ENCODE measurements around the gene MAST4.

The MAST4 gene

GRCh38 chr5:66558560-66558959 lies 37.6 kb upstream of the MAST4 start:
- no peak overlapping the region for H3K4me3 ChIP-seq (ENCODE audit: low read depth, low read length)
- no peak for TF ChIP-seq CTCF (IDR thresholded peaks at IDR 0.05; ENCODE audit: low read depth, low read length)

- no peak for TF ChIP-seq CTCF (IDR thresholded peaks at IDR 0.05; ENCODE audit: low read depth, low read length)
These were observed 35.8 kb upstream of the MAST4 start for GRCh38 chr5:66560371-66560770.

GRCh38 chr5:66561256-66561990 lies 34.8 kb upstream of the MAST4 start:
- no peak for TF ChIP-seq CTCF (IDR thresholded peaks at IDR 0.05; ENCODE audit: low read depth, low read length)

More at GRCh38 chr5:66560371-66560770, 35.8 kb upstream of the MAST4 start:
- no peak overlapping the region for H3K4me3 ChIP-seq (ENCODE audit: low read depth, low read length)

GRCh38 chr5:66565878-66566277 lies 30.3 kb upstream of the MAST4 start:
- no peak for TF ChIP-seq CTCF (IDR thresholded peaks at IDR 0.05; ENCODE audit: low read depth, low read length)
- no peak overlapping the region for H3K4me3 ChIP-seq (ENCODE audit: low read depth, low read length)

More at GRCh38 chr5:66561256-66561990, 34.8 kb upstream of the MAST4 start:
- no peak overlapping the region for H3K4me3 ChIP-seq (ENCODE audit: low read depth, low read length)

- H3K4me3 ChIP-seq (ENCODE audit: low read depth, low read length): no peak overlapping the region
- TF ChIP-seq CTCF (IDR thresholded peaks at IDR 0.05; ENCODE audit: low read depth, low read length): no peak
These were observed 28.7 kb upstream of the MAST4 start for GRCh38 chr5:66567474-66567873.

- no peak overlapping the region for H3K4me3 ChIP-seq (ENCODE audit: low read depth, low read length)
- no peak for TF ChIP-seq CTCF (IDR thresholded peaks at IDR 0.05; ENCODE audit: low read depth, low read length)
These were observed 26.0 kb upstream of the MAST4 start for GRCh38 chr5:66570201-66570600.

GRCh38 chr5:66573733-66574132 lies 22.5 kb upstream of the MAST4 start:
- H3K4me3 ChIP-seq (ENCODE audit: low read depth, low read length): no peak overlapping the region
- TF ChIP-seq CTCF (IDR thresholded peaks at IDR 0.05; ENCODE audit: low read depth, low read length): no peak

Data from WI38 (cell line).